SK-N-SH treated with all-trans-retinoic acid at 6 μM for 48 hours (cell line): ENCODE data around the gene GRIK4.

Experiments
- ATAC-seq: fragments of 200-7000 bp; cut with Tn5 transposase; 3 replicates; pipeline ENCODE4 v1.9.1; 2020; ENCODE audit warnings: mild to moderate bottlenecking, moderate library complexity
- ARNTL ChIP-seq: fragments of 450-650 bp; formaldehyde crosslinking; IDR thresholded peaks from 2 replicates; pipeline ENCODE4 v1.5.0; 2020; ENCODE audit warnings: low read depth, mild to moderate bottlenecking, moderate library complexity, borderline replicate concordance
- BACH2 ChIP-seq: fragments of 250-450 bp; sonication (Bioruptor Pico); IDR thresholded peaks from 2 replicates; pipeline ENCODE4 v1.9.0; 2021; ENCODE audit warnings: mild to moderate bottlenecking, borderline replicate concordance
- CSDC2 ChIP-seq: fragments of 250-450 bp; sonication (Bioruptor Pico); IDR thresholded peaks from 2 replicates; pipeline ENCODE4 v1.5.0; 2020; ENCODE audit warnings: mild to moderate bottlenecking, moderate library complexity
- GLIS3 ChIP-seq: fragments of 250-450 bp; sonication (Bioruptor Pico); IDR thresholded peaks from 2 replicates; pipeline ENCODE4 v1.5.0; 2020; ENCODE audit warnings: mild to moderate bottlenecking, moderate library complexity
- ISL1 ChIP-seq: fragments of 250-450 bp; sonication (Bioruptor Pico); IDR thresholded peaks from 2 replicates; pipeline ENCODE4 v2.1.2; 2022; ENCODE audit warnings: mild to moderate bottlenecking, moderate library complexity
- OSR1 ChIP-seq: fragments of 250-450 bp; sonication (Bioruptor Pico); IDR thresholded peaks from 2 replicates; pipeline ENCODE4 v1.8.0; 2022; ENCODE audit warnings: moderate library complexity, mild to moderate bottlenecking, inconsistent platforms
- PPARA ChIP-seq: fragments of 250-450 bp; sonication (Bioruptor Pico); IDR thresholded peaks from 2 replicates; pipeline ENCODE4 v1.5.0; 2020; ENCODE audit warnings: mild to moderate bottlenecking, borderline replicate concordance
- RARB ChIP-seq: fragments of 250-450 bp; sonication (Bioruptor Pico); IDR thresholded peaks from 2 replicates; pipeline ENCODE4 v1.8.0; 2021; ENCODE audit warnings: mild to moderate bottlenecking, moderate library complexity
- SNAI2 ChIP-seq: fragments of 250-450 bp; sonication (Bioruptor Pico); IDR thresholded peaks from 2 replicates; pipeline ENCODE4 v1.5.0; 2020; ENCODE audit warnings: mild to moderate bottlenecking, moderate library complexity
- TCF4 ChIP-seq: fragments of 250-450 bp; sonication (Bioruptor Pico); IDR thresholded peaks from 2 replicates; pipeline ENCODE4 v1.8.0; 2021; ENCODE audit warnings: mild to moderate bottlenecking, moderate library complexity, borderline replicate concordance
- TOX ChIP-seq: fragments of 250-450 bp; sonication (Bioruptor Pico); IDR thresholded peaks from 2 replicates; pipeline ENCODE4 v1.8.0; 2021; ENCODE audit warnings: mild to moderate bottlenecking, moderate library complexity, borderline replicate concordance
- TSHZ2 ChIP-seq: fragments of 250-450 bp; sonication (Bioruptor Pico); IDR thresholded peaks from 2 replicates; pipeline ENCODE4 v1.5.0; 2020; ENCODE audit warnings: mild to moderate bottlenecking, moderate library complexity
- ZC3H10 ChIP-seq: fragments of 250-450 bp; sonication (Bioruptor Pico); IDR thresholded peaks from 2 replicates; pipeline ENCODE4 v1.5.1; 2021; ENCODE audit warnings: mild to moderate bottlenecking, moderate library complexity
- ZFP3 ChIP-seq: fragments of 250-450 bp; sonication (Bioruptor Pico); IDR thresholded peaks from 2 replicates; pipeline ENCODE4 v1.5.0; 2020; ENCODE audit warnings: mild to moderate bottlenecking, moderate library complexity
- ZFP30 ChIP-seq: fragments of 450-650 bp; formaldehyde crosslinking; IDR thresholded peaks from 2 replicates; pipeline ENCODE4 v1.5.0; 2022; ENCODE audit warnings: mild to moderate bottlenecking, moderate library complexity
- ZNF565 ChIP-seq: fragments of 450-650 bp; formaldehyde crosslinking; conservative IDR thresholded peaks from 2 replicates; pipeline ENCODE4 v1.5.0; 2020; ENCODE audit warnings: low read depth, mild to moderate bottlenecking, moderate library complexity
- ZNF70 ChIP-seq: fragments of 450-650 bp; formaldehyde crosslinking; IDR thresholded peaks from 2 replicates; pipeline ENCODE4 v1.5.0; 2020; ENCODE audit warnings: mild to moderate bottlenecking, moderate library complexity
- ZNF8 ChIP-seq: fragments of 450-650 bp; formaldehyde crosslinking; IDR thresholded peaks from 2 replicates; pipeline ENCODE4 v1.5.0; 2020; ENCODE audit warnings: mild to moderate bottlenecking, moderate library complexity
- TF ChIP-seq, protein P1 (sequence below): fragments of 250-450 bp; sonication (Bioruptor Pico); IDR thresholded peaks from 2 replicates; pipeline ENCODE4 v1.8.0; 2021; ENCODE audit warnings: low read depth, mild to moderate bottlenecking, moderate library complexity, borderline replicate concordance
- TF ChIP-seq, protein P2 (sequence below): fragments of 250-450 bp; sonication (Bioruptor Pico); IDR thresholded peaks from 2 replicates; pipeline ENCODE4 v1.8.0; 2020; ENCODE audit warnings: mild to moderate bottlenecking, moderate library complexity, borderline replicate concordance
- TF ChIP-seq, protein P3 (sequence below): fragments of 250-450 bp; sonication (Bioruptor Pico); IDR thresholded peaks from 2 replicates; pipeline ENCODE4 v1.5.1; 2021; ENCODE audit warnings: mild to moderate bottlenecking, moderate library complexity
- TF ChIP-seq, protein P4 (sequence below): fragments of 250-450 bp; sonication (Bioruptor Pico); IDR thresholded peaks from 2 replicates; pipeline ENCODE4 v1.5.1; 2020; ENCODE audit warnings: low read depth, mild to moderate bottlenecking, moderate library complexity

GRIK4 gene

GRCh38 chr11:120568572-120569307, 57.2 kb downstream of the GRIK4 start:
- ATAC-seq, result no peak
- no peak for TF ChIP-seq GLIS3 (CRISPR knock-in tag)
- no peak for TF ChIP-seq RARB (CRISPR knock-in tag)
- TF ChIP-seq, protein P1, sequence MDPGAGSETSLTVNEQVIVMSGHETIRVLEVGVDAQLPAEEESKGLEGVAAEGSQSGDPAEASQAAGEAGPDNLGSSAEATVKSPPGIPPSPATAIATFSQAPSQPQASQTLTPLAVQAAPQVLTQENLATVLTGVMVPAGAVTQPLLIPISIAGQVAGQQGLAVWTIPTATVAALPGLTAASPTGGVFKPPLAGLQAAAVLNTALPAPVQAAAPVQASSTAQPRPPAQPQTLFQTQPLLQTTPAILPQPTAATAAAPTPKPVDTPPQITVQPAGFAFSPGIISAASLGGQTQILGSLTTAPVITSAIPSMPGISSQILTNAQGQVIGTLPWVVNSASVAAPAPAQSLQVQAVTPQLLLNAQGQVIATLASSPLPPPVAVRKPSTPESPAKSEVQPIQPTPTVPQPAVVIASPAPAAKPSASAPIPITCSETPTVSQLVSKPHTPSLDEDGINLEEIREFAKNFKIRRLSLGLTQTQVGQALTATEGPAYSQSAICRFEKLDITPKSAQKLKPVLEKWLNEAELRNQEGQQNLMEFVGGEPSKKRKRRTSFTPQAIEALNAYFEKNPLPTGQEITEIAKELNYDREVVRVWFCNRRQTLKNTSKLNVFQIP, result no peak
- no peak for TF ChIP-seq ZFP30 (CRISPR knock-in tag)
- TF ChIP-seq ISL1 (CRISPR knock-in tag), result no peak
- TF ChIP-seq ZC3H10 (CRISPR knock-in tag), result no peak
- TF ChIP-seq ZFP3 (CRISPR knock-in tag), result no peak
- TF ChIP-seq TOX, result no peak
- TF ChIP-seq, protein P2, sequence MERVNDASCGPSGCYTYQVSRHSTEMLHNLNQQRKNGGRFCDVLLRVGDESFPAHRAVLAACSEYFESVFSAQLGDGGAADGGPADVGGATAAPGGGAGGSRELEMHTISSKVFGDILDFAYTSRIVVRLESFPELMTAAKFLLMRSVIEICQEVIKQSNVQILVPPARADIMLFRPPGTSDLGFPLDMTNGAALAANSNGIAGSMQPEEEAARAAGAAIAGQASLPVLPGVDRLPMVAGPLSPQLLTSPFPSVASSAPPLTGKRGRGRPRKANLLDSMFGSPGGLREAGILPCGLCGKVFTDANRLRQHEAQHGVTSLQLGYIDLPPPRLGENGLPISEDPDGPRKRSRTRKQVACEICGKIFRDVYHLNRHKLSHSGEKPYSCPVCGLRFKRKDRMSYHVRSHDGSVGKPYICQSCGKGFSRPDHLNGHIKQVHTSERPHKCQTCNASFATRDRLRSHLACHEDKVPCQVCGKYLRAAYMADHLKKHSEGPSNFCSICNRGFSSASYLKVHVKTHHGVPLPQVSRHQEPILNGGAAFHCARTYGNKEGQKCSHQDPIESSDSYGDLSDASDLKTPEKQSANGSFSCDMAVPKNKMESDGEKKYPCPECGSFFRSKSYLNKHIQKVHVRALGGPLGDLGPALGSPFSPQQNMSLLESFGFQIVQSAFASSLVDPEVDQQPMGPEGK, result no peak
- no peak for TF ChIP-seq ZNF8 (CRISPR knock-in tag)
- no peak for TF ChIP-seq CSDC2 (CRISPR knock-in tag)
- TF ChIP-seq SNAI2, result no peak
- TF ChIP-seq, protein P3, sequence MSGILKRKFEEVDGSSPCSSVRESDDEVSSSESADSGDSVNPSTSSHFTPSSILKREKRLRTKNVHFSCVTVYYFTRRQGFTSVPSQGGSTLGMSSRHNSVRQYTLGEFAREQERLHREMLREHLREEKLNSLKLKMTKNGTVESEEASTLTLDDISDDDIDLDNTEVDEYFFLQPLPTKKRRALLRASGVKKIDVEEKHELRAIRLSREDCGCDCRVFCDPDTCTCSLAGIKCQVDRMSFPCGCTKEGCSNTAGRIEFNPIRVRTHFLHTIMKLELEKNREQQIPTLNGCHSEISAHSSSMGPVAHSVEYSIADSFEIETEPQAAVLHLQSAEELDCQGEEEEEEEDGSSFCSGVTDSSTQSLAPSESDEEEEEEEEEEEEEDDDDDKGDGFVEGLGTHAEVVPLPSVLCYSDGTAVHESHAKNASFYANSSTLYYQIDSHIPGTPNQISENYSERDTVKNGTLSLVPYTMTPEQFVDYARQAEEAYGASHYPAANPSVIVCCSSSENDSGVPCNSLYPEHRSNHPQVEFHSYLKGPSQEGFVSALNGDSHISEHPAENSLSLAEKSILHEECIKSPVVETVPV (CRISPR knock-in tag), result no peak
- TF ChIP-seq ARNTL (CRISPR knock-in tag), result no peak
- TF ChIP-seq ZNF70 (CRISPR knock-in tag), result no peak
- TF ChIP-seq, protein P4, sequence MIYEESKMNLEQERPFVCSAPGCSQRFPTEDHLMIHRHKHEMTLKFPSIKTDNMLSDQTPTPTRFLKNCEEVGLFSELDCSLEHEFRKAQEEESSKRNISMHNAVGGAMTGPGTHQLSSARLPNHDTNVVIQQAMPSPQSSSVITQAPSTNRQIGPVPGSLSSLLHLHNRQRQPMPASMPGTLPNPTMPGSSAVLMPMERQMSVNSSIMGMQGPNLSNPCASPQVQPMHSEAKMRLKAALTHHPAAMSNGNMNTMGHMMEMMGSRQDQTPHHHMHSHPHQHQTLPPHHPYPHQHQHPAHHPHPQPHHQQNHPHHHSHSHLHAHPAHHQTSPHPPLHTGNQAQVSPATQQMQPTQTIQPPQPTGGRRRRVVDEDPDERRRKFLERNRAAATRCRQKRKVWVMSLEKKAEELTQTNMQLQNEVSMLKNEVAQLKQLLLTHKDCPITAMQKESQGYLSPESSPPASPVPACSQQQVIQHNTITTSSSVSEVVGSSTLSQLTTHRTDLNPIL, result no peak
- TF ChIP-seq ZNF565 (CRISPR knock-in tag), result no peak
- TF ChIP-seq TCF4, result no peak
- no peak for TF ChIP-seq TSHZ2 (CRISPR knock-in tag)
- no peak for TF ChIP-seq BACH2 (CRISPR knock-in tag)

DNA sequence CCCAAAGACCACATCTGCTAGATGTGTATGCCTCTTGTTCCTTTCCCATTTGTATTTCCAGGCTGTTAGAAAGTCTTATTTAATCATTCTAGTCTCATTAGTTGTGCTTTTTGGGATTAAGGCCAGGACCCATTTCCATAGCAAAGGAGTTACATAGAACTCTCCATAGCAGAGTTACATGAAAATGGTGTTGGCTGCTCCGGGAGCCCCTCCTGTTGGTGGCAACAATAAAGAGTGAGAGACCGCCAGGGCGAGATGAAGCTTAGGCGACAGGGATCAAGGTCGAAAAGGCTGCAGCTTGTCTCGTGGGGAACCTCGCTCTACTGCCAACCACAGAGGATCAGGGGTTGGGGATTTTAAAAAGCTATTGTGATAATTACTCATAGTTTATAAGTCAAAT, 58.3 kb downstream of the GRIK4 start:
- TF ChIP-seq ZFP3 (CRISPR knock-in tag) (no peak), PPARA (CRISPR knock-in tag) (no peak), TCF4 (no peak), ZNF70 (CRISPR knock-in tag) (no peak), ARNTL (CRISPR knock-in tag) (no peak), OSR1 (CRISPR knock-in tag) (no peak)
- TF ChIP-seq, protein P3 (CRISPR knock-in tag), result no peak
- no peak for ATAC-seq
